ENCODE results near the gene SCAP.
A peak's percentile ranks its signal among the peaks of the same experiment; 100 is the strongest.

Gene SCAP

GRCh38 chr3:47420511-47421484 lies 54.9 kb downstream of the SCAP start:
- Mint-ChIP-seq H3K27ac (peak overlapping the region; percentile 98), H3K4me1 (peaks cover 19 to 45% of the 10 kb centered on the region in 2 donors), H3K9me3 (no peaks in the 10 kb centered on the region), H3K4me3 (peak overlapping the region; percentile 67 to 69), H3K27me3 (no peaks in the 10 kb centered on the region), H3K36me3 (peaks cover 40 to 54% of the 10 kb centered on the region in 2 donors)
- ATAC-seq (replicated peaks) = peak; percentile 91
- peak; percentile 87 for DNase-seq

GRCh38 chr3:47420044-47420430 lies 55.7 kb downstream of the SCAP start:
- peaks cover 25 to 53% of the 10 kb centered on the region in 2 donors for H3K4me1 Mint-ChIP-seq
- no peak overlapping the region for H3K4me3 Mint-ChIP-seq
- ATAC-seq (replicated peaks) = no peak
- H3K27me3 Mint-ChIP-seq = no peaks in the 10 kb centered on the region
- no peaks in the 10 kb centered on the region for H3K9me3 Mint-ChIP-seq
- H3K27ac Mint-ChIP-seq = no peak overlapping the region
- DNase-seq = no peak
- H3K36me3 Mint-ChIP-seq = peaks cover 42 to 56% of the 10 kb centered on the region in 2 donors

GRCh38 chr3:47419083-47420043 lies 56.4 kb downstream of the SCAP start:
- DNase-seq (no peak), ATAC-seq (replicated peaks) (no peak)
- H3K36me3 Mint-ChIP-seq = peaks cover 48 to 53% of the 10 kb centered on the region in 2 donors
- H3K9me3 Mint-ChIP-seq = no peaks in the 10 kb centered on the region
- peak overlapping the region; percentile 22 to 39 for H3K4me3 Mint-ChIP-seq
- H3K27ac Mint-ChIP-seq = peak overlapping the region; percentile 79
- peaks cover 31 to 60% of the 10 kb centered on the region in 2 donors for H3K4me1 Mint-ChIP-seq
- H3K27me3 Mint-ChIP-seq = no peaks in the 10 kb centered on the region

DNA sequence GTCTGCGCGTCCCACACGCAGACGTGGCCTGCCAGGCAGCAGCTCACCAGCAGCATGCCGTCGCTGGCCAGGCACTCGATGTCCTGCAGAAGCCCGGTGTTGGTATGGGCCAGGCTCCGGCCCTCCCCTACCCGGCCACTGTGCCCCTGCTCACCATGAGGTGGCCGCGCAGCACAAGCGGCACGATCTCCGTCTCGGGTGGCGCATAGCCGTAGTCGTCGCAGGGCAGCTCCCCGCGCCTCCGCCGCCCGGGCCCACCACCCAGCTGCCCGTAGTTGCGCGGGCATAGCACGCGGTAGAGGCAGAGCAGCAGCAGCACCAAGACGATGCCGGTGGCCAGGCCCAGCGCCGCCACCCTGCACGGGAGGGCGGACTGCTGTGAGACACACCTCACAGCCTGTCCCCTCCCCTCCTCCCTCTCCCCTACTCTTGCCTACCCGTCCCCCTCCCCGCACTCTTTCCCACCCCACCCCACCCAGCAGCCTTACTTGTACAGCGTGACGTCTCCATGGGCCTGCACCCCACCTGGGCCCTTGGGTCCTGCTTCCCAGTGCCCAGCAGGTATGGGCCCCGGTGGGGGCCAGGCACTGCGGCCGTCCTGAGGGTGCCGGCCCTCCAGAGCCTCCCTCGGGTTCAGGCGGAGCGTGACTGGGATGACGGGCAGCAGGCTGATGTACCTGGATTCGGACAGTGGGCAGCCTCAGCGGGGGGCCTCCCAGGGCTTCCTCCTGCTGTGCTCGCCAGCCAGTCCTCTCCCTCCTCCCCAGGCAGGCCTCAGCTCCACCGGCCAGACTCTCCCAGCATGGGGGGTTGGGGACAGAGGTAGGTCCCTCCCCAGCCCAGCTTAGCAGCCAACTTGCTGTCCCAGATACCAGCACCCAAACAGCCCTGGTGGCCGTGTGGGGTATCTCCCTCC lies 57.3 kb downstream of the SCAP start:
- Mint-ChIP-seq H3K9me3 (no peaks in the 10 kb centered on the region), H3K36me3 (peaks cover 52 to 56% of the 10 kb centered on the region in 2 donors), H3K4me3 (peak overlapping the region; percentile 22 to 39), H3K27ac (peak overlapping the region; percentile 79), H3K27me3 (no peaks in the 10 kb centered on the region), H3K4me1 (peaks cover 34 to 64% of the 10 kb centered on the region in 2 donors)
- DNase-seq (no peak), ATAC-seq (replicated peaks) (no peak)

DNA sequence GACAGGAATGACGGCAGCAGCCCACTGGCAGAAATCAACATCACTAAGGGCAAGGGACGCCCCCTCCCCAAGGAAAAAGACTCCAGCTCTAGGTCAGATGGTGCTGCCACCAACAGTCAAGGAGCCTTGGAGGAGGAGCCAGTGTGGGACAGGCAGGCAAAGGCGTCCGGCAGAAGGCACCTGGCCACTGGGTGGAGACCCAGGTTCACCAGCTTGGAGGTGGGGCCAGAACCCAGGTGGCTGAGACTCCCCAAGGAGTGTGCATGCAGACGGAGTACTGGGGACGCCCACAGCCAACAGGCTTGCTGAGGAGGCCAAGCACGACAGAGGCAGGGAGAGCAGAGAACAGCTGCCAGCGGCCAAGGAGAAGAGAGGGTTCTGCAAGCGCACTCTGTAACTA lies 59.7 kb downstream of the SCAP start:
- Mint-ChIP-seq H3K27ac (peak overlapping the region; percentile 88), H3K9me3 (no peaks in the 10 kb centered on the region), H3K4me1 (peaks cover 23 to 46% of the 10 kb centered on the region in 2 donors), H3K27me3 (no peaks in the 10 kb centered on the region), H3K4me3 (peak overlapping the region in 1 of 2 donors; percentile 26), H3K36me3 (peaks cover 49 to 57% of the 10 kb centered on the region in 2 donors)
- ATAC-seq (replicated peaks) = peak in 1 of 2 donors; percentile 12
- DNase-seq = no peak

DNA sequence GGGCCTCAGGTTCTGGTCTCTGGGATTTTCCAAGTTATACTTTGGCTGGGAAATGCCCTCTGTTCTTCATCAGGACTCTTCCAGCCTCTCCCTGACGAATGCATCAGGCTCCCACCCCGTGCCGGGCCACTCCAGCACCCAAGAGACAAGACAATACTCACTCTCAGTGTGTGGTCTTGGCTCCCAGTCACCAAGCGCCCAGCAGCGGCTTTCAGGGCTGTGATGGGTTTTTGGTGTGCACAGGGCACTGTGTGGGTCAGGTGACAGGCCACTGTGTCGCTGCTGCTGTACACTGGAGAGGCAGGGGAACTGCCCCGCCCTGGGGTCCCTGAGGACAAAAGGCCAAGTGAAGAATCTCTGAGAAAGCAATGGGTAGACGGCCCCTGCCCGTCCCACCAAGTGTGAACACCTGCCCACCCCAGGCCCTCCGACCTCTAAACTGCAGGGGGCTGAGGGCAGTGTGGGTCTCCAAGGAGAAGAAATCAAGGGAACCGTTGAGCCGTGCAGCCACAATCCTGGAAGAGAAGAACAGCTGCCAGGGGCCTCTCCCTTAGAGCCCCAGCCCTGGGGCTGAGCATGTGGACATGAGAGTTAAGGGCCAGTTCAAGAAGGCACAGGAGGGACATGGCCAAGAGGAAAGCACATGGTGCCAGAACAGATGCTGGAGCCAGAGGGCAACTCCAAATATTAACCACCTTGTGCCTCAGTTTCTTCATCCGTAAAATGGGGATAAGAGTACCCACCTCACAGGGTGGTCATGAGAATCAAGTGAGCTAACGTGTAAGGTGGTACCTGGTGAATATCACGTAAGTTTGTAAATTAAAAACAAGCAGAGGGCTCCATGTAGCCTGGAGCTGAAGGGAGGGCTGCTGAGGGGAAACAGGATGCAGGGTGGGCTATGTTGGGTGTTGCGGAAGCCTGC lies 60.8 kb downstream of the SCAP start:
- DNase-seq (no peak), ATAC-seq (replicated peaks) (no peak)
- Mint-ChIP-seq H3K36me3 (peaks cover 54 to 55% of the 10 kb centered on the region in 2 donors), H3K4me3 (peak overlapping the region in 1 of 2 donors; percentile 13), H3K27me3 (no peaks in the 10 kb centered on the region), H3K4me1 (peaks cover 20 to 38% of the 10 kb centered on the region in 2 donors), H3K9me3 (no peaks in the 10 kb centered on the region), H3K27ac (peak overlapping the region; percentile 88)

DNA sequence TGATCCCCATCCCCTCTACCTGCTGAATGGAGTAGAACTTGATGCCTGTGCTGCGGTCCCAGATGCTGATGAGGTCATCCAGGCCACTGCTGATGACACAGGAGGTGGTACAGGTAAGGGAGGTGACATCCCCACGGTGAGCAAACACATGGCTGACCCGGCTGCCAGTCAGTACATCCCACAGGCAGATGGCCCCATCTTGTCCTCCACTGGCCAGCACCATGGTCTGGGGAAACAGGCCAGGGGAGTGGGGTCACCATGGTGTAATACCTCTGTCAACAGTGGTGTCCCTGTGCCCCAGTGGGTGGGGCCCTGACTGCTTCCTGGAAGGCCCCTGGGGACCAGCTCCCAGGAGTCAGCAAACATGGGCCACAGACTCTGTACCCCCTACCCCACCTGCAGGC lies 61.6 kb downstream of the SCAP start:
- ATAC-seq (replicated peaks) = no peak
- DNase-seq = no peak
- Mint-ChIP-seq H3K27me3 (no peaks in the 10 kb centered on the region), H3K4me3 (no peak overlapping the region), H3K9me3 (no peaks in the 10 kb centered on the region), H3K4me1 (peaks cover 20 to 37% of the 10 kb centered on the region in 2 donors), H3K27ac (peak overlapping the region; percentile 88), H3K36me3 (peaks cover 53% of the 10 kb centered on the region in 2 donors)

DNA sequence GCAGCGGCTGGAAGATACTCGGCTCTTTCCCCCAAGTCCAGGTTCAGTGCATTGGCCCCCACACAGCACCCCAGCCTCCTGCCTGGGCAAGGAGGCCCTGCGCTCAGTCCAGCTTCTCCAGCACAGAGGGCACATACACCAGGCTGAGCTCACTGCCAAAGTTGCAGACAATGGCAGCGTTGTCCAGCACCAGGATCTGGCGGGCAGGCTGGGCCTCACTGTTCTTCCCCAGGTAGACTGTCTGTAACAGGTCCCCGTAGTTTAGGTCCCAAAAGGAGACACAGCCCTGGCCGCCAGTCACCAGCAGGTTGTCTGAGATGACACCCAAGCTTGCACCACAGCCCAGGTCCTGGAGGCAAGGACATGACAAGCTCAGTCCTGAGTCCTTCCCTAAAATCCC lies 62.0 kb downstream of the SCAP start:
- no peaks in the 10 kb centered on the region for H3K27me3 Mint-ChIP-seq
- H3K9me3 Mint-ChIP-seq = no peaks in the 10 kb centered on the region
- no peak overlapping the region for H3K4me3 Mint-ChIP-seq
- peak overlapping the region; percentile 62 for H3K27ac Mint-ChIP-seq
- H3K36me3 Mint-ChIP-seq = peaks cover 49% of the 10 kb centered on the region in 2 donors
- peaks cover 18 to 33% of the 10 kb centered on the region in 2 donors for H3K4me1 Mint-ChIP-seq
- DNase-seq = no peak
- ATAC-seq (replicated peaks) = no peak

GRCh38 chr3:47412842-47413520 lies 62.8 kb downstream of the SCAP start:
- H3K36me3 Mint-ChIP-seq = peaks cover 49 to 54% of the 10 kb centered on the region in 2 donors
- H3K9me3 Mint-ChIP-seq = no peaks in the 10 kb centered on the region
- peaks cover 18 to 32% of the 10 kb centered on the region in 2 donors for H3K4me1 Mint-ChIP-seq
- H3K27me3 Mint-ChIP-seq = no peaks in the 10 kb centered on the region
- H3K4me3 Mint-ChIP-seq = no peak overlapping the region
- H3K27ac Mint-ChIP-seq = peak overlapping the region; percentile 62
- DNase-seq = no peak
- no peak for ATAC-seq (replicated peaks)

DNA sequence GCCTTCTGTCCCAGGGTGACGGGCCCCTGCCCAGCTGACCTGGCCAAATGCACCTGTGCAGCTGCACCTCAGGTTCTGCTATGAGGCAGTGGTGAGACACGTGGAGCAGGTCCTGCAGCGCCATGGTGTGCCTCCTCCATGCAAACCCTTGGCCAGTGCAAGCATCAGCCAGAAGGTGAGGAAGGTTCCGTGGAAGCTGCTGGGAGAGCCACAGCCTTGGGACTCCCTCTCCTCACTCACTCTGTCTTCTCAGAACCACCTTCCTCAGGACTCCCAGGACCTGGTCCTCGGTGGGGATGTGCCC lies 63.3 kb downstream of the SCAP start:
- peaks cover 18 to 32% of the 10 kb centered on the region in 2 donors for H3K4me1 Mint-ChIP-seq
- H3K4me3 Mint-ChIP-seq = no peak overlapping the region
- H3K9me3 Mint-ChIP-seq = no peaks in the 10 kb centered on the region
- no peak for DNase-seq
- ATAC-seq (replicated peaks) = no peak
- H3K27ac Mint-ChIP-seq = peak overlapping the region; percentile 56
- peaks cover 53 to 60% of the 10 kb centered on the region in 2 donors for H3K36me3 Mint-ChIP-seq
- H3K27me3 Mint-ChIP-seq = no peaks in the 10 kb centered on the region

DNA sequence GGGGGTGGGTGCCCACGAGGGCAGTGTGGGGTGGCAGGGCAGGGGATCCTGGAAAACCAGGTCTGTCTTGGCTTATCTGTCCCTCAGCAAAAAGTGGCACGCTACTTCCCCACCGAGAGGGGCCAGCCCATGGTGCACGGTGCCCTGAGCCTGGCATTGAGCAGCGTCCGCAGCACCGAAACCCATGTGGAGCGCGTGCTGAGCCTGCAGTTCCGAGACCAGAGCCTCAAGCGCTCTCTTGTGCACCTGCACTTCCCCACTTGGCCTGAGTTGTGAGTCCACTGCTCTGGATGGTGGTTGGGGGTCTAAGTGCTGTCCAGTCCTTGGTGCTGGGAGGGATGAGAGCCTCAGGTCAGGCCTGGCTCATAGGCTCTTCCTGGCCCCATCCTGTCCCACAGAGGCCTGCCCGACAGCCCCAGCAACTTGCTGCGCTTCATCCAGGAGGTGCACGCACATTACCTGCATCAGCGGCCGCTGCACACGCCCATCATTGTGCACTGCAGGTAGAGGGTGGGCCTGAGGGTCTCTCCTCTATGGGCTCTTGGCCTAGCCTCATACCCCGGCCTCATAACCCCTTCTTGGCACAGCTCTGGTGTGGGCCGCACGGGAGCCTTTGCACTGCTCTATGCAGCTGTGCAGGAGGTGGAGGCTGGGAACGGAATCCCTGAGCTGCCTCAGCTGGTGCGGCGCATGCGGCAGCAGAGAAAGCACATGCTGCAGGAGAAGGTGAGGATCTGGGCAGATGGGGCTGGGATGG lies 63.9 kb downstream of the SCAP start:
- ATAC-seq (replicated peaks) (no peak), DNase-seq (no peak)
- Mint-ChIP-seq H3K27ac (peak overlapping the region; percentile 56), H3K36me3 (peaks cover 51 to 64% of the 10 kb centered on the region in 2 donors), H3K4me3 (no peak overlapping the region), H3K9me3 (no peaks in the 10 kb centered on the region), H3K4me1 (peaks cover 18 to 32% of the 10 kb centered on the region in 2 donors), H3K27me3 (no peaks in the 10 kb centered on the region)

Measured in stimulated activated naive B cell treated with anti-CD40 and anti-IgM and Interleukin-4, amounts not matched to agents 10 μg/mL and 1 μg/mL and 100 μg/mL, for 72 hours (primary cell).